ENCODE results near the gene ZNF444. TPM values are rescaled to one million over a fixed set of nuclear protein-coding genes. Genes with fewer than 3 reads are reported as not detected.

Gene ZNF444
- total and polyA plus RNA-seq, 2 of the 8 experiments (the other 6 are each of a cell fraction or from before 2014, with no cell fraction given): 49.5 to 54.5 TPM

DNA sequence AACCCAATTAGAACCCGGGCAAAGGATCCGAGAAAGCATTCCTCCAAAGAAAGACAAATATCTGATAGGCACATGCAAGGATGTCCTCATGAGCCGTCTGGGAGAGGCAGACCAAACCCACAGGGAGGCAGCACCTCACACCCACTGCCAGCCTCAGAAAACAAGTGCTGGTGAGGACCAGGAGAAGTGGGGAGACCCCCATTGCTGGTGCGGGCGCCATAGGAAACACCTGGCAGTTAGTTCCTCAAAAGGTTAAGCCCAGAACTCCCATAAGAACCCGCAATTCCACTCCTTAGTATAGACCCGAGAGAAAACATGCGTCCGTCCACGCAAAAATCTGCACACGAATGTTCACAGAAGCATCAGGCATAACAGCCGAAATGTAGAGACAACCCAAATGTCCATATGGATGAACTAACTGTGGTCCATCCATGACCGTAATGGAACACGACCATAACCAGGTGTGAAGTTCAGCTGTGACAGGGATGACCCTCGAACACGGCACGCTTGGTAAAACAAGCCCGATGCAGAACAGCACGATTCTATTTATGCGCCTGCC, 27.9 kb upstream of the ZNF444 start:
- TF ChIP-seq TAF7 (optimal IDR thresholded peaks at IDR 0.05; ENCODE audit: borderline replicate concordance, low read depth, low read length): no peak
- no peak for TF ChIP-seq GTF2F1 (IDR thresholded peaks at IDR 0.05; ENCODE audit: borderline replicate concordance, low read depth, low read length)
- TF ChIP-seq EZH2 (IDR thresholded peaks at IDR 0.05; ENCODE audit: low read depth, low read length, severe bottlenecking): no peak
- no peak for TF ChIP-seq TCF12 (IDR thresholded peaks at IDR 0.05; ENCODE audit: low read depth, low read length)
- no peak for TF ChIP-seq RXRA (IDR thresholded peaks at IDR 0.05; ENCODE audit: insufficient read depth, low read depth, low read length)
- TF ChIP-seq EP300 (IDR thresholded peaks at IDR 0.05; ENCODE audit: borderline replicate concordance in 1 of 2, low read depth in 2 of 2, low read length in 2 of 2): no peak
- Histone ChIP-seq H3K79me2 (ENCODE audit: control insufficient read depth in 1 of 2, insufficient read depth in 2 of 2, low read length in 2 of 2) (peaks cover 66 to 98% of the 10 kb centered on the region in 2 experiments), H2BK120ac (replicated peaks; ENCODE audit: low read depth, low read length) (no peak overlapping the region), H3K18ac (ENCODE audit: extremely low read depth, low read length) (no peak overlapping the region), H3K4me1 (replicated peaks in 1 of 4; ENCODE audit: control insufficient read depth in 3 of 4, insufficient read depth in 4 of 4, low read length in 3 of 4) (peaks cover 6 to 47% (median 36%) of the 10 kb centered on the region in 4 experiments), H2AFZ (ENCODE audit: low read length) (no peak overlapping the region), H3K27ac (ENCODE audit: low read depth, low read length) (no peak overlapping the region), H2BK12ac (ENCODE audit: low read depth, low read length) (no peak overlapping the region), H3K79me1 (ENCODE audit: low read depth, low read length) (peaks cover 24% of the 10 kb centered on the region), H3K9me3 (ENCODE audit: insufficient read depth in 2 of 2, low read depth in 1 of 2, low read length in 1 of 2) (no peaks in the 10 kb centered on the region), H2BK15ac (ENCODE audit: low read length) (no peak overlapping the region), H3K23ac (ENCODE audit: insufficient read length) (no peak overlapping the region), H3K14ac (ENCODE audit: insufficient read length) (no peak overlapping the region), H4K8ac (ENCODE audit: extremely low read depth, insufficient read depth, low read length) (no peak overlapping the region), H3K4me3 (ENCODE audit: extremely low read depth in 1 of 4, insufficient read depth in 2 of 4, low read depth in 3 of 4, low read length in 4 of 4) (peak overlapping the region in 1 of 4 experiments; percentile 23; a peak in 1 of 8 replicates), H3K4me2 (ENCODE audit: insufficient read depth in 1 of 2, low read depth in 2 of 2, low read length in 2 of 2) (peak overlapping the region; percentile 13 to 33; a peak in 3 of 4 replicates), H3K23me2 (ENCODE audit: low read depth, low read length) (no peaks in the 10 kb centered on the region), H4K5ac (ENCODE audit: insufficient read length, low read depth, low read length) (peak overlapping the region; percentile 38), H2AK5ac (ENCODE audit: low read depth, low read length) (no peak overlapping the region), H4K20me1 (replicated peaks in 1 of 2; ENCODE audit: control insufficient read depth in 1 of 2, insufficient read depth in 2 of 2, low read length in 2 of 2) (peaks cover 53 to 56% of the 10 kb centered on the region in 2 experiments), H4K91ac (replicated peaks; ENCODE audit: insufficient read length, low read length) (no peak overlapping the region), H2BK20ac (ENCODE audit: low read length) (no peak overlapping the region), H3K56ac (replicated peaks; ENCODE audit: insufficient read length, low read depth, low read length) (no peak overlapping the region), H3K36me3 (ENCODE audit: control insufficient read depth in 2 of 4, insufficient read depth in 4 of 4, low read length in 3 of 4) (0 out of 8 replicates have a peak, but pooled peaks cover 0 to 2% (median 0%) of the 10 kb centered on the region in 4 experiments), H2BK5ac (ENCODE audit: low read depth, low read length) (no peak overlapping the region; the same call in 1 of the 2 replicates), H3K27me3 (replicated peaks in 1 of 4; ENCODE audit: control insufficient read depth in 3 of 4, extremely low read depth in 1 of 4, insufficient read depth in 3 of 4, low read length in 3 of 4) (no peaks in the 10 kb centered on the region; a peak in 1 of 7 replicates), H3K9ac (replicated peaks in 1 of 4; ENCODE audit: extremely low read depth in 1 of 4, low read depth in 3 of 4, low read length in 3 of 4) (no peak overlapping the region; a peak in 1 of 7 replicates), H3K4ac (replicated peaks; ENCODE audit: insufficient read length, low read depth, low read length) (peak overlapping the region; percentile 36)
- DNase-seq (ENCODE audit: low read depth in 1 of 2, low spot score in 2 of 2): no peak
- ChIA-PET POLR2A (ENCODE audit: partially characterized antibody) (interaction anchor here (0.6 to 0.9 kb wide), 2 partner anchors 32 to 45 kb away, joined by 3 read pairs; no protein-coding TSS in a partner anchor), CTCF (ENCODE audit: partially characterized antibody) (interaction anchor here (1.2 to 2.0 kb wide), 3 partner anchors 42 to 109 kb away, joined by 3 to 6 read pairs (median 3); no protein-coding TSS in a partner anchor)
- FAIRE-seq: no peak
- 84% methylated on average over 20 of the region's 20 CpGs; no CpG with 5 or more reads in 1 of the 2 experiments for WGBS, 2 experiments (ENCODE audit: extremely low coverage in 1 of 2, insufficient coverage in 1 of 2, insufficient read length in 1 of 2, insufficient replicate concordance in 2 of 2, low coverage in 1 of 2, low lambda C conversion rate in 2 of 2, missing lambda C conversion rate in 1 of 2)

Data from H1 (cell line).